ENCODE results near the gene PAF1. TPM values are rescaled to one million over a fixed set of nuclear protein-coding genes. Genes with fewer than 3 reads are reported as not detected.

PAF1 gene
- total and polyA plus RNA-seq, 2 of the 13 experiments (the other 11 are each of a cell fraction or from before 2014, with no cell fraction given), result 30.2 to 31.1 TPM

GRCh38 chr19:39409208-39410016, 18.5 kb upstream of the PAF1 start (continued):
- TF ChIP-seq ZNF20 (CRISPR knock-in tag; IDR thresholded peaks at IDR 0.05) (no peak), RFXAP (CRISPR knock-in tag; IDR thresholded peaks at IDR 0.05; ENCODE audit: borderline replicate concordance) (no peak), ZHX2 (IDR thresholded peaks at IDR 0.05; ENCODE audit: low read depth) (no peak), ZHX2 (CRISPR knock-in tag; IDR thresholded peaks at IDR 0.05; ENCODE audit: borderline replicate concordance) (no peak), SRSF4 (IDR thresholded peaks at IDR 0.05; ENCODE audit: low read depth, low read length, poor library complexity, severe bottlenecking) (no peak), GZF1 (CRISPR knock-in tag; IDR thresholded peaks at IDR 0.05) (no peak), ZNF12 (CRISPR knock-in tag; IDR thresholded peaks at IDR 0.05) (no peak), PRDM10 (CRISPR knock-in tag; IDR thresholded peaks at IDR 0.05; ENCODE audit: low read depth) (no peak; the same call in 1 of the 2 replicates), YEATS2 (CRISPR knock-in tag; IDR thresholded peaks at IDR 0.05; ENCODE audit: borderline replicate concordance) (no peak), PRPF4 (IDR thresholded peaks at IDR 0.05; ENCODE audit: low read depth, low read length, poor library complexity, severe bottlenecking) (no peak), MIXL1 (CRISPR knock-in tag; IDR thresholded peaks at IDR 0.05) (no peak), CBX2 (IDR thresholded peaks at IDR 0.05; ENCODE audit: low read depth, low read length) (no peak), CBX2 (CRISPR knock-in tag; IDR thresholded peaks at IDR 0.05; ENCODE audit: low read depth) (no peak), CCAR2 (optimal IDR thresholded peaks at IDR 0.05; ENCODE audit: low read depth, low read length) (no peak), REPIN1 (CRISPR knock-in tag; IDR thresholded peaks at IDR 0.05; ENCODE audit: borderline replicate concordance, low read depth) (0 out of 2 replicates have a peak, but pooled peaks have one; percentile 41), ZNF552 (CRISPR knock-in tag; IDR thresholded peaks at IDR 0.05; ENCODE audit: borderline replicate concordance) (no peak), ASH2L (IDR thresholded peaks at IDR 0.05; ENCODE audit: insufficient read length, low read depth, low read length) (peak; percentile 29), ZNF891 (CRISPR knock-in tag; IDR thresholded peaks at IDR 0.05) (0 out of 2 replicates have a peak, but pooled peaks have one; percentile 19), ZNF335 (CRISPR knock-in tag; IDR thresholded peaks at IDR 0.05) (no peak), KLF16 (CRISPR knock-in tag; IDR thresholded peaks at IDR 0.05) (no peak), HES4 (CRISPR knock-in tag; IDR thresholded peaks at IDR 0.05; ENCODE audit: borderline replicate concordance) (0 out of 2 replicates have a peak, but pooled peaks have one; percentile 19)

All from HepG2 (cell line).